ENCODE measurements around the gene NRF1. TPM values are rescaled to one million over a fixed set of nuclear protein-coding genes. Genes with fewer than 3 reads are reported as not detected.

Gene NRF1
- total RNA-seq, 1 donor from 2014 or later, result 22.6 TPM

DNA sequence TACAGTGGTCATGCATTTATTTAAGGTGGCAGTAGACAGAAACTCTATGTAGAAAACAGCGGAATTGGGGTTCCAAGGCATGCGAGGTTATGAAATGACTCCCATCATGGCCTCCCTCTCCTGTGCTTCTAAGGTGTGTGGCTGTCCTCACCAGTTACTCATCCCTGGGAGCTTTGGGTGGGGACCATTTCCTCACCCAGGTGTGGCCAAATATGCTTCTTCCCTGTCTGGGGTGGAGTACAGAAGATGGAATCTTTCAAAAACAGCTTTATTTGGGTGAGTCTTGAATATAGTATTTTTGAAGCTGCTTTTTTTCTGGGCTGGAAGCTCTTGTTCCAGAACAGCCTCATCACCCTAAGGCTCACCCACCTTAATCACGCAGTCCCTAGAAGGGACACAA lies 139.0 kb downstream of the NRF1 start:
- no peak for DNase-seq (ENCODE audit: extremely low spot score in 2 of 2)
- H3K36me3 ChIP-seq, result peaks cover 0 to 2% of the 10 kb centered on the region in 2 donors
- intact Hi-C loops (cut with DNase I), result no loop called here

DNA sequence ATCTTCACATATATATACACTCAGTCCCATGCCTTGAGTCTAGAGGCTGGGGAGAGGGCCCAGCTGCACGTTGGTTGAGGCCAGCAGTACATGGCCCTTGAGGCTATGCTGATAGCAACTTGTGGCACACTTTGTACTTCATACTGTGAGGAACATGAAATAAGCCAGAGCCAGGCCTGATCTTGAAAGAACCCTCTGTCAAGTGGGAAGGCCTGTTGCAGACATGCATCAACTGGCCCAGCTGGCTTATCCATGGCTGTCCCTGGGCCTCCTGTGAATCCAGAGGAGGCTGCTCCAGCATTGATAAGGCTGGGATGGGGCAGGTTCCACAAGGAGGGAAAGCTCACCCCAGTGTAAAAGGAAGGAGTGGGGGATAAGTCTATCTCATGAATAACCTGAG lies 140.4 kb downstream of the NRF1 start:
- Histone ChIP-seq H3K27ac (no peak overlapping the region), H3K9me3 (no peaks in the 10 kb centered on the region), H3K36me3 (peaks cover 0 to 10% of the 10 kb centered on the region in 2 donors), H3K4me3 (no peak overlapping the region), H3K27me3 (no peaks in the 10 kb centered on the region), H3K4me1 (no peaks in the 10 kb centered on the region)
- DNase-seq (ENCODE audit: extremely low spot score in 2 of 2), result no peak
- TF ChIP-seq POLR2A (IDR thresholded peaks at IDR 0.05) (no peak), POLR2AphosphoS5 (IDR thresholded peaks at IDR 0.05; ENCODE audit: insufficient read depth in 1 of 2, low read depth in 1 of 2) (no peak)
- TF ChIP-seq, protein P1, sequence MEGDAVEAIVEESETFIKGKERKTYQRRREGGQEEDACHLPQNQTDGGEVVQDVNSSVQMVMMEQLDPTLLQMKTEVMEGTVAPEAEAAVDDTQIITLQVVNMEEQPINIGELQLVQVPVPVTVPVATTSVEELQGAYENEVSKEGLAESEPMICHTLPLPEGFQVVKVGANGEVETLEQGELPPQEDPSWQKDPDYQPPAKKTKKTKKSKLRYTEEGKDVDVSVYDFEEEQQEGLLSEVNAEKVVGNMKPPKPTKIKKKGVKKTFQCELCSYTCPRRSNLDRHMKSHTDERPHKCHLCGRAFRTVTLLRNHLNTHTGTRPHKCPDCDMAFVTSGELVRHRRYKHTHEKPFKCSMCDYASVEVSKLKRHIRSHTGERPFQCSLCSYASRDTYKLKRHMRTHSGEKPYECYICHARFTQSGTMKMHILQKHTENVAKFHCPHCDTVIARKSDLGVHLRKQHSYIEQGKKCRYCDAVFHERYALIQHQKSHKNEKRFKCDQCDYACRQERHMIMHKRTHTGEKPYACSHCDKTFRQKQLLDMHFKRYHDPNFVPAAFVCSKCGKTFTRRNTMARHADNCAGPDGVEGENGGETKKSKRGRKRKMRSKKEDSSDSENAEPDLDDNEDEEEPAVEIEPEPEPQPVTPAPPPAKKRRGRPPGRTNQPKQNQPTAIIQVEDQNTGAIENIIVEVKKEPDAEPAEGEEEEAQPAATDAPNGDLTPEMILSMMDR (IDR thresholded peaks at IDR 0.05), result no peak
- intact Hi-C loops (cut with DNase I), result no loop called here

More for the DNA sequence above, 139.0 kb downstream of the NRF1 start:
- TF ChIP-seq POLR2A (IDR thresholded peaks at IDR 0.05) (no peak), POLR2AphosphoS5 (IDR thresholded peaks at IDR 0.05; ENCODE audit: insufficient read depth in 1 of 2, low read depth in 1 of 2) (no peak)
- TF ChIP-seq, protein P1 (IDR thresholded peaks at IDR 0.05), result no peak
- Histone ChIP-seq H3K4me3 (no peak overlapping the region), H3K27ac (no peak overlapping the region), H3K4me1 (no peaks in the 10 kb centered on the region), H3K27me3 (no peaks in the 10 kb centered on the region), H3K9me3 (no peaks in the 10 kb centered on the region)

DNA sequence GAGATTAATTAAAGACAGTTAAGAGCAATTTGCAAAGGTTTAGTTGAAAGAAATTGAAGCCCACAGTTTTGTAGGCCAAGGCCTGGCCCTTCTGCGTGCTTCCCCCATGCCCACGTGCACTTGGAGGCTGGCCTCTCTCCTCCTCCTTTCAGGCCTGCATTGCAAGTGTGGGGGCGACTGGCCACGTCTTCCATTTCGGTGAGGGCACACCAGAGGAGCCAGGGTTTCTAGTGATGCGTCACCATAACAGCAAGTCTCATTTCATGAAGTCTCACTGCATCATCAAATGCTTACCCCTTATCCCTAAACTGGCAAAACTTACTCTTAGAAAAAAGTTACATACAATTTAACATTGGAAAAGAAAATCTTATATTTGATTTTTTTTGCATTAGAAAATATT lies 141.2 kb downstream of the NRF1 start:
- Histone ChIP-seq H3K27me3 (no peaks in the 10 kb centered on the region), H3K9me3 (no peaks in the 10 kb centered on the region), H3K4me3 (no peak overlapping the region), H3K36me3 (peaks cover 0 to 14% of the 10 kb centered on the region in 2 donors), H3K4me1 (no peaks in the 10 kb centered on the region), H3K27ac (no peak overlapping the region)
- intact Hi-C loops (cut with DNase I), result no loop called here
- DNase-seq (ENCODE audit: extremely low spot score in 2 of 2), result no peak
- TF ChIP-seq POLR2A (IDR thresholded peaks at IDR 0.05) (no peak), POLR2AphosphoS5 (IDR thresholded peaks at IDR 0.05; ENCODE audit: insufficient read depth in 1 of 2, low read depth in 1 of 2) (no peak)
- TF ChIP-seq, protein P1 (IDR thresholded peaks at IDR 0.05), result no peak

DNA sequence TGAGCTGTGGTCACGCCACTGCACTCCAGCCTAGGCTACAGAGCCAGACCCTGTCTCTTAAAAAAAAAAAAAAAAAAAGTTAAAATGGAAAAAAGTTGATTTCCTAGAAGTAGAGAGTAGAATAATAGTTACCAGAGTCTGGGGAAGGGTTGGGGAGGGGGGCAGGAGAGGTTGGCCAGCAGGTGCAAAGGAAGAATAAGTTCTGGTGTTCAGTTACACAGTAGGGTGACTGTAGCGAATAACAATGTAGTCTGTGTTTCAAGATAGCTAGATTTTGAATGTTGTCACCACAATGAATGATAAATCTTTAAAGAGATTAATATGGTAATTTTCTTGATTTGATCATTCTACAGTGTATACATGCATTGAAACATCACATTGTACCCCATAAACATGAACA lies 142.9 kb downstream of the NRF1 start:
- Histone ChIP-seq H3K4me1 (no peaks in the 10 kb centered on the region), H3K4me3 (no peak overlapping the region), H3K27me3 (no peaks in the 10 kb centered on the region), H3K36me3 (peaks cover 0 to 14% of the 10 kb centered on the region in 2 donors), H3K9me3 (no peaks in the 10 kb centered on the region), H3K27ac (no peak overlapping the region)
- DNase-seq (ENCODE audit: extremely low spot score in 2 of 2), result no peak
- TF ChIP-seq POLR2AphosphoS5 (IDR thresholded peaks at IDR 0.05; ENCODE audit: insufficient read depth in 1 of 2, low read depth in 1 of 2) (no peak), POLR2A (IDR thresholded peaks at IDR 0.05) (no peak)
- TF ChIP-seq, protein P1 (IDR thresholded peaks at IDR 0.05), result no peak
- intact Hi-C loops (cut with DNase I), result no loop called here

DNA sequence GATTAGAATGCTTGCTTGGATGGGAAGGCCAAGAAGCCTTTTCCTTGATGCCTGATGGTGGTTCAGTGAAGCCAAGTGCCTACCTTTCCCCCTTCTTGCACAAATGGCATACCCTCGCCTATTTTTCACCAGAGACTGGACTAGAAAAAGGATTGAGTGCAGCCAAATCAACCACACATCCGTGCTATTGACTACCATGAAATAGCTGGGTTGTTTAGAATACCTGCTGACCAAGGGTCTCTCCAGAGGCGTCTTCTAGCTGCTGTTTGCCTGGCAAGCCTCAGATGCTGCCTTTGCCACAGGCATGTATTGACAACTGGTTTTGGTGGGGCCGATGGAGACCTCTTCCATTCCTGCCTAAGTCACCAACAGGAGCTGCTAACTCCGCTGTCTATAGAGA lies 146.5 kb downstream of the NRF1 start:
- no peaks in the 10 kb centered on the region for H3K9me3 ChIP-seq
- no peaks in the 10 kb centered on the region for H3K4me1 ChIP-seq
- H3K36me3 ChIP-seq, result peaks cover 0 to 14% of the 10 kb centered on the region in 2 donors
- TF ChIP-seq POLR2A (IDR thresholded peaks at IDR 0.05) (no peak), POLR2AphosphoS5 (IDR thresholded peaks at IDR 0.05; ENCODE audit: insufficient read depth in 1 of 2, low read depth in 1 of 2) (no peak)
- TF ChIP-seq, protein P1 (IDR thresholded peaks at IDR 0.05), result no peak
- no peaks in the 10 kb centered on the region for H3K27me3 ChIP-seq
- peak in 1 of 2 donors; percentile 91 for DNase-seq (ENCODE audit: extremely low spot score in 2 of 2)
- intact Hi-C loops (cut with DNase I), result no loop called here
- no peak overlapping the region for H3K27ac ChIP-seq
- H3K4me3 ChIP-seq, result no peak overlapping the region

All from vagina (tissue), 2 donors.